GM04503 (cell line): ENCODE measurements around the gene FBXL14.
"Not testable (repeated sequence)": the region's sequence is repeated elsewhere in the genome, so short reads cannot be mapped to it uniquely, and the experiment has no call there.

Experiments used
- DNase-seq: peaks from one replicate; pipeline ENCODE4 v3.0.0-alpha.2; 2012; ENCODE audit warnings: low read depth

The FBXL14 gene

GRCh38 chr12:1572731-1573130 is 21.6 kb downstream of the FBXL14 start:
- no peak for DNase-seq

- no peak for DNase-seq
Measured at GRCh38 chr12:1567852-1568251, 26.5 kb downstream of the FBXL14 start.

GRCh38 chr12:1566449-1567135 is 27.8 kb downstream of the FBXL14 start:
- DNase-seq, result no peak

GRCh38 chr12:1565172-1565571 is 29.2 kb downstream of the FBXL14 start:
- DNase-seq, result no peak

- DNase-seq, result no peak
Measured at GRCh38 chr12:1564067-1564466, 30.3 kb downstream of the FBXL14 start.

GRCh38 chr12:1562813-1563407 is 31.5 kb downstream of the FBXL14 start:
- no peak for DNase-seq

GRCh38 chr12:1560704-1561103 is 33.7 kb downstream of the FBXL14 start:
- DNase-seq, result no peak

GRCh38 chr12:1559676-1560091 is 34.7 kb downstream of the FBXL14 start:
- no peak for DNase-seq

- DNase-seq, result not testable (repeated sequence)
Measured at GRCh38 chr12:1558108-1558507, 36.3 kb downstream of the FBXL14 start.

GRCh38 chr12:1553987-1554982 is 40.1 kb downstream of the FBXL14 start:
- no peak for DNase-seq

GRCh38 chr12:1553536-1553935 is 40.8 kb downstream of the FBXL14 start:
- DNase-seq, result no peak

GRCh38 chr12:1552911-1553491 is 41.4 kb downstream of the FBXL14 start:
- DNase-seq, result peak; percentile 98

GRCh38 chr12:1552171-1552570 is 42.2 kb downstream of the FBXL14 start:
- DNase-seq, result no peak

GRCh38 chr12:1551496-1551895 is 42.9 kb downstream of the FBXL14 start:
- DNase-seq, result no peak

GRCh38 chr12:1546931-1547640 is 47.3 kb downstream of the FBXL14 start:
- no peak for DNase-seq

- DNase-seq, result no peak
Measured at GRCh38 chr12:1544996-1545700, 49.2 kb downstream of the FBXL14 start.

- no peak for DNase-seq
Measured at GRCh38 chr12:1542599-1542998, 51.8 kb downstream of the FBXL14 start.

- DNase-seq, result no peak
Measured at GRCh38 chr12:1540690-1541089, 53.7 kb downstream of the FBXL14 start.

- DNase-seq, result no peak
Measured at GRCh38 chr12:1539135-1539534, 55.2 kb downstream of the FBXL14 start.

- DNase-seq, result no peak
Measured at GRCh38 chr12:1536817-1537216, 57.6 kb downstream of the FBXL14 start.

- DNase-seq, result no peak
Measured at GRCh38 chr12:1534748-1535147, 59.6 kb downstream of the FBXL14 start.
